B cell (primary cell): ENCODE results near the gene ASIC3.

Experiments used
- CTCF ChIP-seq: fragments of 200-600 bp; IDR thresholded peaks from one replicate; pipeline ENCODE4 v1.8.0; 2022; ENCODE audit warnings: antibody characterized with exemption, mild to moderate bottlenecking
- EZH2 ChIP-seq: IDR thresholded peaks from 2 replicates; pipeline ENCODE4 v1.6.1; 2012; ENCODE audit warnings: borderline replicate concordance, low read depth, mild to moderate bottlenecking, moderate library complexity, low read length; ENCODE audit not compliant: insufficient read depth, poor library complexity, severe bottlenecking

- TF ChIP-seq CTCF, result no peak
- TF ChIP-seq EZH2, result no peak
These were observed 26.7 kb downstream of the ASIC3 start for GRCh38 chr7:151074817-151075661.
